Heart right ventricle (tissue), 16 donors: ENCODE results near the gene DTNB. TPM values are rescaled to one million over a fixed set of nuclear protein-coding genes. Genes with fewer than 3 reads are reported as not detected.

Source experiments
- ATAC-seq, 8 donors: fragments of 200-7000 bp; cut with Tn5 transposase; one replicate each; pipeline ENCODE4 v1.9.1; 2020; ENCODE audit warnings: mild to moderate bottlenecking in 8 of 8, moderate library complexity in 8 of 8, moderate number of reproducible peaks in 1 of 8
- DNase-seq, 2 donors: peaks; one replicate each; pipeline ENCODE4 v3.0.0-alpha.2; 2020
- H3K27ac ChIP-seq, 10 donors: fragments of 200-600 bp; sonication (generic) in 2 of 10; one replicate each; pipeline versions ENCODE4 v1.5.0 to v1.8.0; 2020 to 2022; ENCODE audit warnings: mild to moderate bottlenecking in 3 of 10
- H3K27me3 ChIP-seq, 7 donors: fragments of 200-600 bp; one replicate each; pipeline ENCODE4 v1.8.0; 2021 to 2022; ENCODE audit warnings: mild to moderate bottlenecking in 2 of 7
- H3K36me3 ChIP-seq, 9 donors: fragments of 200-600 bp; sonication (generic) in 1 of 9; one replicate each; pipeline versions ENCODE4 v1.5.0 to v1.8.0; 2020 to 2022; ENCODE audit warnings: mild to moderate bottlenecking in 2 of 9
- H3K4me1 ChIP-seq, 9 donors: fragments of 200-600 bp; sonication (generic) in 1 of 9; one replicate each; pipeline versions ENCODE4 v1.5.0 to v1.8.0; 2020 to 2022; ENCODE audit warnings: mild to moderate bottlenecking in 4 of 9
- H3K4me3 ChIP-seq, 10 donors: fragments of 200-600 bp; sonication (generic) in 2 of 10; one replicate each; pipeline versions ENCODE4 v1.5.0 to v1.8.0; 2020 to 2022; ENCODE audit warnings: mild to moderate bottlenecking in 7 of 10, moderate library complexity in 2 of 10
- H3K9me3 ChIP-seq, 11 donors: fragments of 200-600 bp in 10 of 11; sonication (generic) in 2 of 11; one replicate each; pipeline versions ENCODE4 v1.5.0 to v1.8.0; 2013 to 2022; ENCODE audit warnings: mild to moderate bottlenecking in 2 of 11, control low read depth in 1 of 11, moderate library complexity in 1 of 11
- WGBS, 2 donors: extraction: QIAGEN DNeasy Blood & Tissue Kit; methylation state at CpG; one replicate each; pipeline ENCODE4 v1.1.7; 2013; ENCODE audit warnings: inconsistent platforms in 1 of 2; 5-methylcytosine and 5-hydroxymethylcytosine counted together
- intact Hi-C, 10 donors: fragments of 100-400 bp; cut with DNase I; formaldehyde crosslinking; loops; one replicate each; pipeline versions ENCODE4 v1.11.1 to v1.14.2; 2022
- polyA plus RNA-seq, 2 donors: library from polyadenylated mRNA; stranded (reverse); fragments of 200-250 nt; gene quantifications; one replicate each; pipeline ENCODE4 v1.2.3, GENCODE V29; 2013
- total RNA-seq, 10 donors: library from RNA; stranded (reverse); fragmentation: NEBNext Ultra II Directional in 3 of 10; extraction: Animal tissue kit (Norgen Biotek cat#: 25700) in 3 of 10; gene quantifications; one replicate each; pipeline versions ENCODE4 v1.2.1 to v1.2.4, GENCODE V29; 2021 to 2023
- TF ChIP-seq, protein P1 (sequence below), 9 donors: fragments of 200-600 bp; sonication (generic) in 2 of 9; IDR thresholded peaks; one replicate each; pipeline versions ENCODE4 v1.5.0 to v1.8.0; 2021 to 2022; ENCODE audit warnings: antibody characterized with exemption in 9 of 9, mild to moderate bottlenecking in 5 of 9, moderate library complexity in 1 of 9
- donor health status: Arrhythmogenic right ventricular cardiomyopathy.
- donor health status: ischemic (EF 13 %, LVEDD 7.1; RV severe dilation, severe dysfunction).
- donor health status: healthy with polysubstance abuse.
- donor health status: DM: no; HTN: yes; CAD: no.
- donor health status: DM: no; HTN: no; CAD: no.
- donor health status: ischemic (EF 25% LVEDD 6.9; RV normal size, moderate dysfunction).
- donor health status: ischemic (EF 25% LVEDD 5.7; RV mildly dilated, moderate dysfunction).
- donor health status: healthy.
- donor health status: DM: yes; HTN: yes; CAD: no.
- donor health status: Ischemic cardiomyopathy.
- donor health status: ischemic (EF 35%, LVEDD 5.7; RV mildly dilated, moderate dysfunction).
- donor health status: nonischemic (EF 11% LVEDD 7.7; RV severe dilation, severe dysfunction).
- donor health status: DM: yes; HTN: yes; CAD: no.
- donor health status: PGD.
- donor health status: ischemic (EF 29% LVEDD 5.4; RV normal size, mild dysfunction).
- donor health status: nonischemic (EF 23%, LVEDD 6.1; RV moderate dilation, normal function).

DTNB gene
- total and polyA plus RNA-seq, 12 donors = 2.8 to 11.3 (median 7.8) TPM

DNA sequence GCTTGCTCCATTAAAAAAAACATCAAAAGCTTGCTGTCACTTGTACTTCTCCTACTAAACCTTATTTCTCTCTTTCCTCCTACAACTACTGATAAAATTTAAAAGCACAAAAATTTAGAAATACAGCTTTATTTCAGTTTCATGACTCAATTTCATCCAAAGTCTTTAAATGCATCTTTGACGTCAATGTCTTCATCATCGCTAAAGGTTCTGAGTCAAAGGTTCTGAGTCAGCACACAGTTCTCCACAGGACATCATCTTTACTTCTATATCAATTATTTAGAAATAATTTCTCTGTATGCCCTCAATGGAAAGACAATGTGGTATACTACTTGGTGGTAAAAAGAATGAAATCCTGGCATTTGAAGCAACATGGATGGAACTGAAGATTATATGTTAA, 167.8 kb downstream of the DTNB start:
- no peak for ATAC-seq
- H3K9me3 ChIP-seq = no peaks in the 10 kb centered on the region
- H3K36me3 ChIP-seq = no peaks in the 10 kb centered on the region
- no peak overlapping the region for H3K27ac ChIP-seq
- H3K27me3 ChIP-seq = no peaks in the 10 kb centered on the region
- no peak for DNase-seq
- H3K4me1 ChIP-seq = no peaks in the 10 kb centered on the region
- no peak overlapping the region for H3K4me3 ChIP-seq
- 96 to 97% methylated on average over 2 of the region's 2 CpGs for WGBS, 2 donors
- TF ChIP-seq, protein P1, sequence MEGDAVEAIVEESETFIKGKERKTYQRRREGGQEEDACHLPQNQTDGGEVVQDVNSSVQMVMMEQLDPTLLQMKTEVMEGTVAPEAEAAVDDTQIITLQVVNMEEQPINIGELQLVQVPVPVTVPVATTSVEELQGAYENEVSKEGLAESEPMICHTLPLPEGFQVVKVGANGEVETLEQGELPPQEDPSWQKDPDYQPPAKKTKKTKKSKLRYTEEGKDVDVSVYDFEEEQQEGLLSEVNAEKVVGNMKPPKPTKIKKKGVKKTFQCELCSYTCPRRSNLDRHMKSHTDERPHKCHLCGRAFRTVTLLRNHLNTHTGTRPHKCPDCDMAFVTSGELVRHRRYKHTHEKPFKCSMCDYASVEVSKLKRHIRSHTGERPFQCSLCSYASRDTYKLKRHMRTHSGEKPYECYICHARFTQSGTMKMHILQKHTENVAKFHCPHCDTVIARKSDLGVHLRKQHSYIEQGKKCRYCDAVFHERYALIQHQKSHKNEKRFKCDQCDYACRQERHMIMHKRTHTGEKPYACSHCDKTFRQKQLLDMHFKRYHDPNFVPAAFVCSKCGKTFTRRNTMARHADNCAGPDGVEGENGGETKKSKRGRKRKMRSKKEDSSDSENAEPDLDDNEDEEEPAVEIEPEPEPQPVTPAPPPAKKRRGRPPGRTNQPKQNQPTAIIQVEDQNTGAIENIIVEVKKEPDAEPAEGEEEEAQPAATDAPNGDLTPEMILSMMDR (IDR thresholded peaks at IDR 0.05) = no peak
- intact Hi-C loops = no loop called here

- intact Hi-C loops = no loop called here
- DNase-seq (no peak), ATAC-seq (no peak)
- H3K27ac ChIP-seq = no peak overlapping the region
- TF ChIP-seq, protein P1 (IDR thresholded peaks at IDR 0.05) = no peak
- H3K9me3 ChIP-seq = no peaks in the 10 kb centered on the region
- no peaks in the 10 kb centered on the region for H3K27me3 ChIP-seq
- H3K4me1 ChIP-seq = no peaks in the 10 kb centered on the region
- 60 to 67% methylated on average over 3 of the region's 3 CpGs for WGBS, 2 donors
- H3K4me3 ChIP-seq = no peak overlapping the region
- no peaks in the 10 kb centered on the region for H3K36me3 ChIP-seq
Measured at GRCh38 chr2:25505182-25505581, 168.2 kb downstream of the DTNB start.

DNA sequence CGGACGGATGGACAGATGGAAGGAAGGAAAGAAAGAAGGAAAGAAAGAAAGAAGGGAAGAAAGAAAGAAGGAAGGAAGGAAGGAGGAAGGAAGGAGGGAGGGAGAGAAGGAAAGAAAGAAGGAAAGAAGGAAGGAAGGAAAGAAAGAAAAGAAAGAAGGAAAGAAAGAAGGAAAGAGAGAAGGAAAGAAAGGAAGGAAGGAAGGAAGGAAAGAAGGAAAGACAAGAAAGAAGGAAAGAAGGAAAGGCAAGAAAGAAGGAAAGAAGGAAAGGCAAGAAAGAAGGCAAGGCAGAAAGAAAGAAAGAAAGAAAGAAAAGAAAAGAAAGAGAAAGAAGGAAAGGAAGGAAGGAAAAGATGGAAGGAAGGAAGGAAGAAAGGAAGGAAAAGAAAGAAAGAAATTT, 169.1 kb downstream of the DTNB start:
- Histone ChIP-seq H3K4me1 (no peaks in the 10 kb centered on the region), H3K4me3 (no peak overlapping the region), H3K9me3 (no peaks in the 10 kb centered on the region), H3K36me3 (no peaks in the 10 kb centered on the region), H3K27me3 (no peaks in the 10 kb centered on the region), H3K27ac (no peak overlapping the region)
- intact Hi-C loops = no loop called here
- ATAC-seq (no peak), DNase-seq (no peak)
- WGBS, 2 donors = 98 to 100% methylated on average over 2 of the region's 2 CpGs
- TF ChIP-seq, protein P1 (IDR thresholded peaks at IDR 0.05) = no peak

DNA sequence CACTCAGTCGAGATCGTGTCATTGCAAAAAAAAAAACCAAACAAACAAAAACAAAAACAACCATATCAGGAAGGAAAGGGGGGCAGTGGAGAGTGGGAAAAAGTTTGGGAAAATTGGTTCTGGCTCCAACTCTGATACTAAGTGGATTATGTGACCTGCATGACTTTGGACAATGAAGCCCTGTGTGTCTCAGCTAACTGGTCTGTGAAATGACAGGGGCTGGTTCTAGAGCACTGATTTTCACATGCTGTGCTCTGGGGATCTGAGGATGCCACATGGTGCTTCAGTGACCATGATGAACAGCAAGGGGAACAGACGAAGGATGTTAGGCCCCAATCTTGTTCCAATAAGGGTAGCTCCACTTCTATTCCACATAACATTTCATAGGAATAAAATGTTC, 174.2 kb downstream of the DTNB start:
- WGBS, 2 donors = 97 to 98% methylated on average over 3 of the region's 3 CpGs
- H3K27me3 ChIP-seq = no peaks in the 10 kb centered on the region
- H3K36me3 ChIP-seq = no peaks in the 10 kb centered on the region
- ATAC-seq (no peak), DNase-seq (no peak)
- no peaks in the 10 kb centered on the region for H3K4me1 ChIP-seq
- H3K4me3 ChIP-seq = no peak overlapping the region
- no peaks in the 10 kb centered on the region for H3K9me3 ChIP-seq
- H3K27ac ChIP-seq = no peak overlapping the region
- intact Hi-C loops = no loop called here
- TF ChIP-seq, protein P1 (IDR thresholded peaks at IDR 0.05) = no peak
